ENCODE measurements around the gene ERBB3. TPM values are rescaled to one million over a fixed set of nuclear protein-coding genes. Genes with fewer than 3 reads are reported as not detected.
"Not testable (repeated sequence)": the region's sequence is repeated elsewhere in the genome, so short reads cannot be mapped to it uniquely, and the experiment has no call there.

ERBB3 gene
- total RNA-seq, 5 donors from 2014 or later (not counting 1 experiment from before 2014, with no cell fraction given) = 0.93 to 24.0 (median 8.2) TPM

GRCh38 chr12:56074396-56074795 lies 5.6 kb upstream of the ERBB3 start:
- H3K27me3 Mint-ChIP-seq = no peaks in the 10 kb centered on the region
- H3K4me3 ChIP-seq (ENCODE audit: control insufficient read depth in 1 of 2, extremely low read depth in 1 of 2, low read length in 1 of 2) = no peak overlapping the region
- 96% methylated on average over 4 of the region's 5 CpGs for WGBS (ENCODE audit: insufficient coverage)
- H3K4me1 ChIP-seq (ENCODE audit: control insufficient read depth in 1 of 2, extremely low read depth in 1 of 2, insufficient read depth in 2 of 2, low read length in 2 of 2) = peaks cover 0 to 7% of the 10 kb centered on the region in 2 experiments
- POLR2A ChIA-PET = interaction anchor here in 1 of 2 donors (0.6 kb wide), 1 partner anchor 1716 kb away, joined by 4 read pairs; no protein-coding TSS in a partner anchor
- DNase-seq = no peak
- no peak for ATAC-seq (replicated peaks in 1 of 4)
- H3K9me3 Mint-ChIP-seq = no peaks in the 10 kb centered on the region
- H3K27me3 ChIP-seq (replicated peaks in 1 of 2; ENCODE audit: control insufficient read depth in 2 of 2, extremely low read depth in 1 of 2, insufficient read depth in 2 of 2, low read length in 1 of 2) = peaks cover 0 to 9% of the 10 kb centered on the region in 2 experiments
- H3K4me1 Mint-ChIP-seq = peaks cover 0 to 3% (median 2%) of the 10 kb centered on the region in 3 donors
- no peaks in the 10 kb centered on the region for H3K36me3 Mint-ChIP-seq
- H3K27ac ChIP-seq (ENCODE audit: low read length) = no peak overlapping the region
- H3K9me3 ChIP-seq = no peaks in the 10 kb centered on the region
- H3K4me3 Mint-ChIP-seq = no peak overlapping the region
- CTCF ChIA-PET = no interaction called here
- no peaks in the 10 kb centered on the region for H3K36me3 ChIP-seq (ENCODE audit: control insufficient read depth in 2 of 2, extremely low read depth in 1 of 2, insufficient read depth in 1 of 2, low read length in 1 of 2)
- H3K27ac Mint-ChIP-seq = no peak overlapping the region

- H3K9me3 Mint-ChIP-seq; H3K27me3 Mint-ChIP-seq; DNase-seq; H3K27ac Mint-ChIP-seq; H3K4me3 ChIP-seq (ENCODE audit: control insufficient read depth in 1 of 2, extremely low read depth in 1 of 2, low read length in 1 of 2); H3K36me3 ChIP-seq (ENCODE audit: control insufficient read depth in 2 of 2, extremely low read depth in 1 of 2, insufficient read depth in 1 of 2, low read length in 1 of 2); H3K27ac ChIP-seq (ENCODE audit: low read length); H3K36me3 Mint-ChIP-seq; H3K9me3 ChIP-seq; ATAC-seq (replicated peaks in 1 of 4): not testable (repeated sequence)
- peaks cover 7 to 18% (median 9%) of the 10 kb centered on the region in 3 donors for H3K4me1 Mint-ChIP-seq
- Histone ChIP-seq H3K27me3 (replicated peaks in 1 of 2; ENCODE audit: control insufficient read depth in 2 of 2, extremely low read depth in 1 of 2, insufficient read depth in 2 of 2, low read length in 1 of 2) (peaks cover 3 to 39% of the 10 kb centered on the region in 2 experiments), H3K4me1 (ENCODE audit: control insufficient read depth in 1 of 2, extremely low read depth in 1 of 2, insufficient read depth in 2 of 2, low read length in 2 of 2) (peaks cover 0 to 27% of the 10 kb centered on the region in 2 experiments)
- ChIA-PET POLR2A (interaction anchor here in 1 of 2 donors (0.7 kb wide), 1 partner anchor 608 kb away, joined by 3 read pairs; no protein-coding TSS in a partner anchor), CTCF (interaction anchor here (0.6 kb wide), 2 partner anchors 17 to 910 kb away, joined by 3 to 4 read pairs; no protein-coding TSS in a partner anchor)
- peak overlapping the region in 1 of 3 donors; percentile 13 for H3K4me3 Mint-ChIP-seq
- 92% methylated on average over 2 of the region's 9 CpGs for WGBS (ENCODE audit: insufficient coverage)
Measured at GRCh38 chr12:56077966-56078365, 2.0 kb upstream of the ERBB3 start.

- Histone ChIP-seq H3K9me3 (no peaks in the 10 kb centered on the region), H3K27me3 (replicated peaks in 1 of 2; ENCODE audit: control insufficient read depth in 2 of 2, extremely low read depth in 1 of 2, insufficient read depth in 2 of 2, low read length in 1 of 2) (peaks cover 3 to 41% of the 10 kb centered on the region in 2 experiments), H3K27ac (ENCODE audit: low read length) (no peak overlapping the region), H3K4me3 (ENCODE audit: control insufficient read depth in 1 of 2, extremely low read depth in 1 of 2, low read length in 1 of 2) (no peak overlapping the region), H3K36me3 (ENCODE audit: control insufficient read depth in 2 of 2, extremely low read depth in 1 of 2, insufficient read depth in 1 of 2, low read length in 1 of 2) (no peaks in the 10 kb centered on the region), H3K4me1 (ENCODE audit: control insufficient read depth in 1 of 2, extremely low read depth in 1 of 2, insufficient read depth in 2 of 2, low read length in 2 of 2) (peaks cover 0 to 27% of the 10 kb centered on the region in 2 experiments)
- DNase-seq = no peak
- Mint-ChIP-seq H3K4me3 (peak overlapping the region; percentile 52 to 82 (median 80)), H3K27me3 (peaks cover 0 to 4% of the 10 kb centered on the region in 2 donors), H3K9me3 (no peaks in the 10 kb centered on the region), H3K36me3 (no peaks in the 10 kb centered on the region), H3K4me1 (peaks cover 7 to 18% (median 9%) of the 10 kb centered on the region in 3 donors), H3K27ac (no peak overlapping the region)
- WGBS (ENCODE audit: insufficient coverage) = no CpG with 5 or more reads among the region's 1 CpG
- ChIA-PET CTCF (no interaction called here), POLR2A (interaction anchor here in 1 of 2 donors (0.7 to 1.2 kb wide), 2 partner anchors 26 to 607 kb away, joined by 3 to 7 read pairs; partner anchors contain the start of gene PA2G4)
- no peak for ATAC-seq (replicated peaks in 1 of 4)
Measured at GRCh38 chr12:56078427-56078826, 1.5 kb upstream of the ERBB3 start.

GRCh38 chr12:56078931-56079722 lies 838 bp upstream of the ERBB3 start:
- Mint-ChIP-seq H3K4me3 (peak overlapping the region; percentile 79 to 82 (median 80)), H3K36me3 (no peaks in the 10 kb centered on the region), H3K27me3 (peaks cover 0 to 11% of the 10 kb centered on the region in 2 donors), H3K27ac (no peak overlapping the region), H3K4me1 (peaks cover 7 to 18% (median 9%) of the 10 kb centered on the region in 3 donors), H3K9me3 (no peaks in the 10 kb centered on the region)
- peaks cover 0 to 27% of the 10 kb centered on the region in 2 experiments for H3K4me1 ChIP-seq (ENCODE audit: control insufficient read depth in 1 of 2, extremely low read depth in 1 of 2, insufficient read depth in 2 of 2, low read length in 2 of 2)
- DNase-seq (peak in 33 of 35 experiments; percentile 16 to 63 (median 34)), ATAC-seq (replicated peaks in 1 of 4) (peak; percentile 59 to 74 (median 60))
- 13% methylated on average over 30 of the region's 50 CpGs for WGBS (ENCODE audit: insufficient coverage)
- H3K9me3 ChIP-seq = no peaks in the 10 kb centered on the region
- ChIA-PET CTCF (no interaction called here), POLR2A (interaction anchor here (0.6 to 1.2 kb wide), 2 partner anchors 26 to 232 kb away, joined by 4 to 7 read pairs; partner anchors contain the start of gene PA2G4 (in 1 of the 2))
- no peaks in the 10 kb centered on the region for H3K36me3 ChIP-seq (ENCODE audit: control insufficient read depth in 2 of 2, extremely low read depth in 1 of 2, insufficient read depth in 1 of 2, low read length in 1 of 2)
- peak overlapping the region; percentile 69 to 70 for H3K4me3 ChIP-seq (ENCODE audit: control insufficient read depth in 1 of 2, extremely low read depth in 1 of 2, low read length in 1 of 2)
- no peak overlapping the region for H3K27ac ChIP-seq (ENCODE audit: low read length)
- peaks cover 3 to 48% of the 10 kb centered on the region in 2 experiments for H3K27me3 ChIP-seq (replicated peaks in 1 of 2; ENCODE audit: control insufficient read depth in 2 of 2, extremely low read depth in 1 of 2, insufficient read depth in 2 of 2, low read length in 1 of 2)

GRCh38 chr12:56080556-56081138 lies 682 bp downstream of the ERBB3 start:
- Histone ChIP-seq H3K27me3 (replicated peaks in 1 of 2; ENCODE audit: control insufficient read depth in 2 of 2, extremely low read depth in 1 of 2, insufficient read depth in 2 of 2, low read length in 1 of 2) (peaks cover 3 to 53% of the 10 kb centered on the region in 2 experiments), H3K4me3 (ENCODE audit: control insufficient read depth in 1 of 2, extremely low read depth in 1 of 2, low read length in 1 of 2) (peak overlapping the region; percentile 69 to 70), H3K9me3 (no peaks in the 10 kb centered on the region), H3K36me3 (ENCODE audit: control insufficient read depth in 2 of 2, extremely low read depth in 1 of 2, insufficient read depth in 1 of 2, low read length in 1 of 2) (no peaks in the 10 kb centered on the region), H3K27ac (ENCODE audit: low read length) (no peak overlapping the region), H3K4me1 (ENCODE audit: control insufficient read depth in 1 of 2, extremely low read depth in 1 of 2, insufficient read depth in 2 of 2, low read length in 2 of 2) (peaks cover 0 to 27% of the 10 kb centered on the region in 2 experiments)
- Mint-ChIP-seq H3K27me3 (peaks cover 0 to 11% of the 10 kb centered on the region in 2 donors), H3K27ac (no peak overlapping the region), H3K4me3 (peak overlapping the region; percentile 79 to 82 (median 80)), H3K9me3 (no peaks in the 10 kb centered on the region), H3K36me3 (no peaks in the 10 kb centered on the region), H3K4me1 (peaks cover 7 to 18% (median 9%) of the 10 kb centered on the region in 3 donors)
- ATAC-seq (replicated peaks in 1 of 4) (peak in 2 of 4 experiments; percentile 4), DNase-seq (no peak)
- 60% methylated on average over 4 of the region's 20 CpGs for WGBS (ENCODE audit: insufficient coverage)
- POLR2A ChIA-PET = interaction anchor here (0.5 to 0.6 kb wide), 2 partner anchors 270 to 1752 kb away, joined by 3 to 4 read pairs; no protein-coding TSS in a partner anchor
- CTCF ChIA-PET = interaction anchor here (0.6 kb wide), 2 partner anchors 30 to 485 kb away, joined by 3 to 5 read pairs; no protein-coding TSS in a partner anchor

Data from T-cell (primary cell).